IPS-18c (cell line): ENCODE data around the gene PLEKHA1.

Source experiments
- H3K4me3 ChIP-seq: 2 replicates; pipeline ENCODE4 v1.7.0; 2013; ENCODE audit warnings: low read depth, mild to moderate bottlenecking, low read length, moderate library complexity; ENCODE audit not compliant: insufficient read depth
- H3K9me3 ChIP-seq: one replicate; pipeline ENCODE4 v1.6.1; 2013; ENCODE audit warnings: mild to moderate bottlenecking, low read length, moderate library complexity; ENCODE audit not compliant: control insufficient read depth, insufficient read depth

Gene PLEKHA1

GRCh38 chr10:122461729-122462532 lies 87.4 kb downstream of the PLEKHA1 start:
- peak overlapping the region; percentile 64 for H3K4me3 ChIP-seq

GRCh38 chr10:122462533-122463465 lies 88.3 kb downstream of the PLEKHA1 start:
- Histone ChIP-seq H3K9me3 (peaks cover 2% of the 10 kb centered on the region), H3K4me3 (peak overlapping the region; percentile 64)

More at GRCh38 chr10:122461729-122462532, 87.4 kb downstream of the PLEKHA1 start:
- peaks cover 4% of the 10 kb centered on the region for H3K9me3 ChIP-seq

- H3K9me3 ChIP-seq, result peaks cover 2% of the 10 kb centered on the region
- no peak overlapping the region for H3K4me3 ChIP-seq
These were observed 89.2 kb downstream of the PLEKHA1 start for GRCh38 chr10:122463466-122464249.

- Histone ChIP-seq H3K4me3 (no peak overlapping the region), H3K9me3 (peaks cover 2% of the 10 kb centered on the region)
These were observed 89.7 kb downstream of the PLEKHA1 start for GRCh38 chr10:122464250-122464510.

- H3K4me3 ChIP-seq, result no peak overlapping the region
These were observed 90.1 kb downstream of the PLEKHA1 start for GRCh38 chr10:122464586-122464985.

GRCh38 chr10:122465401-122466040 lies 91.0 kb downstream of the PLEKHA1 start:
- Histone ChIP-seq H3K9me3 (no peaks in the 10 kb centered on the region), H3K4me3 (no peak overlapping the region)

More at GRCh38 chr10:122464586-122464985, 90.1 kb downstream of the PLEKHA1 start:
- H3K9me3 ChIP-seq, result no peaks in the 10 kb centered on the region

GRCh38 chr10:122466951-122467381 lies 92.5 kb downstream of the PLEKHA1 start:
- H3K9me3 ChIP-seq, result no peaks in the 10 kb centered on the region
- H3K4me3 ChIP-seq, result no peak overlapping the region

- no peaks in the 10 kb centered on the region for H3K9me3 ChIP-seq
- H3K4me3 ChIP-seq, result no peak overlapping the region
These were observed 93.2 kb downstream of the PLEKHA1 start for GRCh38 chr10:122467701-122468100.

- no peaks in the 10 kb centered on the region for H3K9me3 ChIP-seq
- H3K4me3 ChIP-seq, result no peak overlapping the region
These were observed 93.9 kb downstream of the PLEKHA1 start for GRCh38 chr10:122468307-122468925.

- Histone ChIP-seq H3K4me3 (no peak overlapping the region), H3K9me3 (no peaks in the 10 kb centered on the region)
These were observed 94.6 kb downstream of the PLEKHA1 start for GRCh38 chr10:122468926-122469781.

GRCh38 chr10:122469848-122470247 lies 95.3 kb downstream of the PLEKHA1 start:
- Histone ChIP-seq H3K9me3 (no peaks in the 10 kb centered on the region), H3K4me3 (no peak overlapping the region)

- H3K4me3 ChIP-seq, result no peak overlapping the region
- no peaks in the 10 kb centered on the region for H3K9me3 ChIP-seq
These were observed 97.1 kb downstream of the PLEKHA1 start for GRCh38 chr10:122471531-122472177.

GRCh38 chr10:122473116-122473515 lies 98.6 kb downstream of the PLEKHA1 start:
- H3K4me3 ChIP-seq, result no peak overlapping the region
- no peaks in the 10 kb centered on the region for H3K9me3 ChIP-seq

GRCh38 chr10:122474131-122474818 lies 99.8 kb downstream of the PLEKHA1 start:
- no peak overlapping the region for H3K4me3 ChIP-seq
- no peaks in the 10 kb centered on the region for H3K9me3 ChIP-seq

- H3K4me3 ChIP-seq, result no peak overlapping the region; the same call in 1 of the 2 replicates
- H3K9me3 ChIP-seq, result no peaks in the 10 kb centered on the region
These were observed 100.6 kb downstream of the PLEKHA1 start for GRCh38 chr10:122475100-122475499.
